HEK293 (cell line): ENCODE results near the gene FAM163A.

Source experiments
- CTCF ChIA-PET: fragments of 350-600 bp; formaldehyde crosslinking; extraction: SDS; loops from one replicate; lab custom pipeline; 2021; ENCODE audit warnings: antibody characterized with exemption; lab: Yijun Ruan, JAX
- POLR2A ChIA-PET: fragments of 300-600 bp; formaldehyde crosslinking; extraction: SDS; loops from one replicate; lab custom pipeline; 2020; ENCODE audit warnings: antibody characterized with exemption, inconsistent platforms; lab: Yijun Ruan, JAX
- H3K27ac ChIP-seq: fragments of 200-500 bp; sonication (Bioruptor generic); 2 replicates; pipeline ENCODE4 v1.5.1; 2014; ENCODE audit warnings: low read depth, low read length, control low read depth, inconsistent platforms; ENCODE audit errors: extremely low read depth
- H3K36me3 ChIP-seq, 2 experiments: fragments of 200-500 bp in 1 of 2; sonication (Bioruptor generic) in 1 of 2; 1 replicate in 1 of 2; 2 replicates in 1 of 2; pipeline ENCODE4 v1.5.1; 2014 to 2017; ENCODE audit warnings: inconsistent platforms in 2 of 2, low read length in 2 of 2; ENCODE audit not compliant: control insufficient read depth in 2 of 2, insufficient read depth in 1 of 2
- H3K4me1 ChIP-seq: fragments of 200-500 bp; sonication (Bioruptor generic); 2 replicates; pipeline ENCODE4 v1.5.1; 2014; ENCODE audit warnings: mild to moderate bottlenecking, low read length, inconsistent platforms; ENCODE audit not compliant: control insufficient read depth, insufficient read depth
- H3K4me3 ChIP-seq: 2 replicates; pipeline ENCODE4 v1.5.1; 2011; ENCODE audit warnings: low read depth, mild to moderate bottlenecking, control low read depth, low read length, moderate library complexity
- H3K9me3 ChIP-seq: fragments of 200-500 bp; sonication (Bioruptor generic); 2 replicates; pipeline ENCODE4 v1.5.1; 2014; ENCODE audit warnings: low read depth, low read length, inconsistent platforms; ENCODE audit not compliant: control insufficient read depth, insufficient read depth
- GLI4 ChIP-seq: fragments of 450-650 bp; formaldehyde crosslinking; IDR thresholded peaks from 2 replicates; pipeline ENCODE4 v1.5.1; 2016; ENCODE audit warnings: missing biosample characterization, missing genetic modification characterization
- MEIS1 ChIP-seq: sonication (generic); formaldehyde crosslinking; IDR thresholded peaks from 2 replicates; pipeline ENCODE4 v1.8.1; 2022; ENCODE audit warnings: missing genetic modification reagents, mild to moderate bottlenecking, borderline replicate concordance
- OSR2 ChIP-seq: fragments of 450-650 bp; formaldehyde crosslinking; IDR thresholded peaks from 2 replicates; pipeline ENCODE4 v1.5.1; 2016; ENCODE audit warnings: missing biosample characterization, missing genetic modification characterization
- PRDM1 ChIP-seq: fragments of 450-650 bp; formaldehyde crosslinking; IDR thresholded peaks from 2 replicates; pipeline ENCODE4; 2016; ENCODE audit warnings: missing biosample characterization, missing genetic modification characterization
- SALL2 ChIP-seq: fragments of 450-650 bp; formaldehyde crosslinking; IDR thresholded peaks from 2 replicates; pipeline ENCODE4 v1.5.0; 2017; ENCODE audit warnings: missing biosample characterization, mild to moderate bottlenecking, missing genetic modification characterization, borderline replicate concordance
- ZBTB44 ChIP-seq: fragments of 450-650 bp; IDR thresholded peaks from 2 replicates; pipeline ENCODE4 v1.5.1; 2018; ENCODE audit warnings: missing biosample characterization, mild to moderate bottlenecking, missing genetic modification characterization
- ZBTB7A ChIP-seq: fragments of 450-650 bp; formaldehyde crosslinking; IDR thresholded peaks from 2 replicates; pipeline ENCODE4 v1.5.1; 2016; ENCODE audit warnings: low read depth, missing biosample characterization, missing genetic modification characterization
- ZFHX2 ChIP-seq: fragments of 450-650 bp; formaldehyde crosslinking; conservative IDR thresholded peaks from 2 replicates; pipeline ENCODE4 v1.5.1; 2016; ENCODE audit warnings: missing biosample characterization, missing genetic modification characterization
- ZNF16 ChIP-seq: fragments of 450-650 bp; formaldehyde crosslinking; IDR thresholded peaks from 2 replicates; pipeline ENCODE4 v1.5.1; 2016; ENCODE audit warnings: low read depth, missing biosample characterization, missing genetic modification characterization
- ZNF221 ChIP-seq: fragments of 450-650 bp; formaldehyde crosslinking; IDR thresholded peaks from 2 replicates; pipeline ENCODE4 v1.5.1; 2017; ENCODE audit warnings: missing biosample characterization, missing genetic modification characterization, borderline replicate concordance
- ZNF223 ChIP-seq: fragments of 450-650 bp; formaldehyde crosslinking; IDR thresholded peaks from 2 replicates; pipeline ENCODE4 v1.5.1; 2016; ENCODE audit warnings: missing biosample characterization, missing genetic modification characterization
- ZNF26 ChIP-seq: fragments of 450-650 bp; formaldehyde crosslinking; IDR thresholded peaks from 2 replicates; pipeline ENCODE4 v1.5.1; 2016; ENCODE audit warnings: missing biosample characterization, missing genetic modification characterization
- ZNF311 ChIP-seq: fragments of 450-650 bp; formaldehyde crosslinking; IDR thresholded peaks from 2 replicates; pipeline ENCODE4 v1.5.1; 2017; ENCODE audit warnings: missing biosample characterization, missing genetic modification characterization, borderline replicate concordance
- ZNF624 ChIP-seq: fragments of 450-650 bp; formaldehyde crosslinking; IDR thresholded peaks from 2 replicates; pipeline ENCODE4 v1.5.1; 2017; ENCODE audit warnings: missing biosample characterization, missing genetic modification characterization
- TF ChIP-seq, protein P1 (sequence below): fragments of 450-650 bp; formaldehyde crosslinking; IDR thresholded peaks from 2 replicates; pipeline ENCODE4 v1.5.1; 2016; ENCODE audit warnings: missing biosample characterization, missing genetic modification characterization, borderline replicate concordance
- TF ChIP-seq, protein P2 (sequence below): fragments of 450-650 bp; formaldehyde crosslinking; IDR thresholded peaks from 2 replicates; pipeline ENCODE4 v1.5.1; 2016; ENCODE audit warnings: missing biosample characterization, missing genetic modification characterization
- TF ChIP-seq, protein P3 (sequence below): fragments of 450-650 bp; formaldehyde crosslinking; IDR thresholded peaks from 2 replicates; pipeline ENCODE4 v1.5.1; 2017; ENCODE audit warnings: missing biosample characterization, missing genetic modification characterization

Gene FAM163A

GRCh38 chr1:179785728-179786127, 42.6 kb downstream of the FAM163A start (continued):
- TF ChIP-seq, protein P1, sequence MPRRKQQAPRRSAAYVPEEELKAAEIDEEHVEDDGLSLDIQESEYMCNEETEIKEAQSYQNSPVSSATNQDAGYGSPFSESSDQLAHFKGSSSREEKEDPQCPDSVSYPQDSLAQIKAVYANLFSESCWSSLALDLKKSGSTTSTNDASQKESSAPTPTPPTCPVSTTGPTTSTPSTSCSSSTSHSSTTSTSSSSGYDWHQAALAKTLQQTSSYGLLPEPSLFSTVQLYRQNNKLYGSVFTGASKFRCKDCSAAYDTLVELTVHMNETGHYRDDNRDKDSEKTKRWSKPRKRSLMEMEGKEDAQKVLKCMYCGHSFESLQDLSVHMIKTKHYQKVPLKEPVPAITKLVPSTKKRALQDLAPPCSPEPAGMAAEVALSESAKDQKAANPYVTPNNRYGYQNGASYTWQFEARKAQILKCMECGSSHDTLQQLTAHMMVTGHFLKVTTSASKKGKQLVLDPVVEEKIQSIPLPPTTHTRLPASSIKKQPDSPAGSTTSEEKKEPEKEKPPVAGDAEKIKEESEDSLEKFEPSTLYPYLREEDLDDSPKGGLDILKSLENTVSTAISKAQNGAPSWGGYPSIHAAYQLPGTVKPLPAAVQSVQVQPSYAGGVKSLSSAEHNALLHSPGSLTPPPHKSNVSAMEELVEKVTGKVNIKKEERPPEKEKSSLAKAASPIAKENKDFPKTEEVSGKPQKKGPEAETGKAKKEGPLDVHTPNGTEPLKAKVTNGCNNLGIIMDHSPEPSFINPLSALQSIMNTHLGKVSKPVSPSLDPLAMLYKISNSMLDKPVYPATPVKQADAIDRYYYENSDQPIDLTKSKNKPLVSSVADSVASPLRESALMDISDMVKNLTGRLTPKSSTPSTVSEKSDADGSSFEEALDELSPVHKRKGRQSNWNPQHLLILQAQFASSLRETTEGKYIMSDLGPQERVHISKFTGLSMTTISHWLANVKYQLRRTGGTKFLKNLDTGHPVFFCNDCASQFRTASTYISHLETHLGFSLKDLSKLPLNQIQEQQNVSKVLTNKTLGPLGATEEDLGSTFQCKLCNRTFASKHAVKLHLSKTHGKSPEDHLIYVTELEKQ (tag by site-specific recombination): no peak
- TF ChIP-seq ZNF221 (tag by site-specific recombination) (no peak), OSR2 (tag by site-specific recombination) (no peak)

DNA sequence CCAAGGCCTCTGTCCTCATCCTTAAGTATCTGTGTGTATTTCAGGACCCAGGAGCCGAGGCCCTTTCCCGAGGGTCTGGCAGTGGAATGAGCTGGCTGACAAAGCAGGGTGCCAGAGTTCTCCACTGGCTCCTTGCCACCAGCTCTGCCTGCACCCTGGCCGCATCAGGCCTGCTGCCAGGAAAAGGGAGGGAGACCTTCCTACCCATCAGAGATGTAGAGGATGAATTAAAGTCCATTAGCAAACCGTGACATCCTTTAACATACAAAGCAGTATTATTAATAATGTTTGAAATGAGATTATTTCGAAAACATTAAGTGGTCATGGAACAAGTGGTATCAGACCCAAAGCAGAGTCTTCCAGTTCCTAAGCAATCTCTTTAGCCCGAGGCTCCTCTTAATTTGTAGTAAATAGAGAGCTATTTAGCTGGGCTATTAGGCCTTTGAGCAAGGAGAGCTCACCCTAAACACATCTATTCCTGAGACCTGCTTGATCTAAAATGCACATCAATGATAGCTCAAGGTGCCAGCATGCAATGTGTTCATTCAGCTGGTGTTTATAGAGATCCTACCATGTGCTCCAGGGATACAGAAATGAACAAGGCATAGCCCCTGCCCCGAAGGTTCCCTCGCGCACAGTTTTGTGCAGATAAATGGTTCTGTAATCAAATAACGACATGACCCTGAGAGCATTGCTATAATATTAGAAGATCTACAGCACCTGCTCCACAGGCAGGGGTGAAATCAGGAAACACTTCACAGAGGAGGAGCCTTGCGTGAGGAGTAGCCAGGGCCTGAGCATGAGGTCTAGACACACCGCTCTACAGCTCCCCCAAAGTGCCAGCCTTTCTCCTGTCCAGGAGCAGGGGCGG, 44.0 kb downstream of the FAM163A start:
- Histone ChIP-seq H3K4me1 (peaks cover 5% of the 10 kb centered on the region; the same call in 1 of the 2 replicates), H3K36me3 (no peaks in the 10 kb centered on the region), H3K4me3 (no peak overlapping the region), H3K27ac (no peak overlapping the region), H3K9me3 (no peaks in the 10 kb centered on the region)
- CTCF ChIA-PET: interaction anchor here (0.6 to 2.4 kb wide), 6 partner anchors 23 to 471 kb away, joined by 3 to 10 read pairs (median 4); no protein-coding TSS in a partner anchor
- TF ChIP-seq ZNF223: 0 out of 2 replicates have a peak, but pooled peaks have one; percentile 64
- TF ChIP-seq ZNF311 (tag by site-specific recombination): no peak
- POLR2A ChIA-PET: no interaction called here

GRCh38 chr1:179788259-179788658, 45.2 kb downstream of the FAM163A start:
- no peaks in the 10 kb centered on the region for H3K9me3 ChIP-seq
- TF ChIP-seq GLI4 (tag by site-specific recombination): no peak
- TF ChIP-seq PRDM1: no peak
- no peak for TF ChIP-seq ZNF16 (tag by site-specific recombination)
- TF ChIP-seq MEIS1 (CRISPR knock-in tag): no peak
- TF ChIP-seq ZNF26 (tag by site-specific recombination): no peak
- TF ChIP-seq, protein P2, sequence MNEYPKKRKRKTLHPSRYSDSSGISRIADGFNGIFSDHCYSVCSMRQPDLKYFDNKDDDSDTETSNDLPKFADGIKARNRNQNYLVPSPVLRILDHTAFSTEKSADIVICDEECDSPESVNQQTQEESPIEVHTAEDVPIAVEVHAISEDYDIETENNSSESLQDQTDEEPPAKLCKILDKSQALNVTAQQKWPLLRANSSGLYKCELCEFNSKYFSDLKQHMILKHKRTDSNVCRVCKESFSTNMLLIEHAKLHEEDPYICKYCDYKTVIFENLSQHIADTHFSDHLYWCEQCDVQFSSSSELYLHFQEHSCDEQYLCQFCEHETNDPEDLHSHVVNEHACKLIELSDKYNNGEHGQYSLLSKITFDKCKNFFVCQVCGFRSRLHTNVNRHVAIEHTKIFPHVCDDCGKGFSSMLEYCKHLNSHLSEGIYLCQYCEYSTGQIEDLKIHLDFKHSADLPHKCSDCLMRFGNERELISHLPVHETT (tag by site-specific recombination): no peak
- no peak for TF ChIP-seq ZNF624
- TF ChIP-seq ZFHX2 (tag by site-specific recombination): no peak
- TF ChIP-seq ZBTB44 (tag by site-specific recombination): no peak
- TF ChIP-seq ZBTB7A: no peak
- TF ChIP-seq SALL2 (tag by site-specific recombination): no peak
- TF ChIP-seq, protein P3, sequence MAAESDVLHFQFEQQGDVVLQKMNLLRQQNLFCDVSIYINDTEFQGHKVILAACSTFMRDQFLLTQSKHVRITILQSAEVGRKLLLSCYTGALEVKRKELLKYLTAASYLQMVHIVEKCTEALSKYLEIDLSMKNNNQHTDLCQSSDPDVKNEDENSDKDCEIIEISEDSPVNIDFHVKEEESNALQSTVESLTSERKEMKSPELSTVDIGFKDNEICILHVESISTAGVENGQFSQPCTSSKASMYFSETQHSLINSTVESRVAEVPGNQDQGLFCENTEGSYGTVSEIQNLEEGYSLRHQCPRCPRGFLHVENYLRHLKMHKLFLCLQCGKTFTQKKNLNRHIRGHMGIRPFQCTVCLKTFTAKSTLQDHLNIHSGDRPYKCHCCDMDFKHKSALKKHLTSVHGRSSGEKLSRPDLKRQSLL (tag by site-specific recombination): no peak
- TF ChIP-seq, all 188 proteins: peak for 0
- CTCF ChIA-PET: interaction anchor here (0.5 to 2.4 kb wide), 5 partner anchors 22 to 610 kb away, joined by 3 to 10 read pairs (median 4); no protein-coding TSS in a partner anchor
- Histone ChIP-seq H3K4me1 (peaks cover 5% of the 10 kb centered on the region; the same call in 1 of the 2 replicates), H3K4me3 (no peak overlapping the region), H3K27ac (no peak overlapping the region), H3K36me3 (no peaks in the 10 kb centered on the region)
- POLR2A ChIA-PET: no interaction called here
